Measurements from ENCODE around the gene COPS9. TPM values are rescaled to one million over a fixed set of nuclear protein-coding genes. Genes with fewer than 3 reads are reported as not detected.

The COPS9 gene
- total RNA-seq, 1 experiment from 2014 or later: 473 TPM

GRCh38 chr2:240182476-240182875 is 46.4 kb upstream of the COPS9 start:
- H3K4me2 ChIP-seq (ENCODE audit: low read length): no peak overlapping the region
- H3K36me3 ChIP-seq (ENCODE audit: low read depth, low read length): no peaks in the 10 kb centered on the region
- no peaks in the 10 kb centered on the region for H3K79me2 ChIP-seq (ENCODE audit: low read length)
- H3K4me1 ChIP-seq (ENCODE audit: insufficient read depth, low read length): no peaks in the 10 kb centered on the region
- peaks cover 86% of the 10 kb centered on the region for H3K27me3 ChIP-seq (ENCODE audit: low read length)
- no peaks in the 10 kb centered on the region for H4K20me1 ChIP-seq (ENCODE audit: low read length)
- CTCF ChIA-PET: no interaction called here
- no peak overlapping the region for H3K27ac ChIP-seq (ENCODE audit: low read length)
- no peak for ATAC-seq
- no peaks in the 10 kb centered on the region for H3F3A ChIP-seq (ENCODE audit: low read length, unreplicated experiment)
- TF ChIP-seq EZH2 (IDR thresholded peaks at IDR 0.05; ENCODE audit: low read length, unreplicated experiment): no peak
- TF ChIP-seq CTCF (conservative IDR thresholded peaks at IDR 0.05; ENCODE audit: low read depth, low read length): no peak
- TF ChIP-seq EZH2phosphoT487 (IDR thresholded peaks at IDR 0.05; ENCODE audit: borderline replicate concordance, low read length): no peak
- POLR2A ChIA-PET (ENCODE audit: unreplicated experiment): no interaction called here
- H2AFZ ChIP-seq (ENCODE audit: low read length): no peak overlapping the region
- no peak for DNase-seq
- no peaks in the 10 kb centered on the region for H3K9me3 ChIP-seq (ENCODE audit: low read length)
- intact Hi-C loops (cut with micrococcal nuclease): no loop called here
- H3K9ac ChIP-seq (ENCODE audit: low read length): no peak overlapping the region
- no TSS peak for BruUV-seq (replicated peaks)
- H3K9me2 ChIP-seq (replicated peaks; ENCODE audit: low read length): no peaks in the 10 kb centered on the region
- no peak overlapping the region for H3K4me3 ChIP-seq (ENCODE audit: low read length)

GRCh38 chr2:240182001-240182400 is 45.9 kb upstream of the COPS9 start:
- Histone ChIP-seq H3K79me2 (ENCODE audit: low read length) (no peaks in the 10 kb centered on the region), H3K4me3 (ENCODE audit: low read length) (no peak overlapping the region), H3K9me2 (replicated peaks; ENCODE audit: low read length) (no peaks in the 10 kb centered on the region), H3K4me1 (ENCODE audit: insufficient read depth, low read length) (no peaks in the 10 kb centered on the region), H2AFZ (ENCODE audit: low read length) (no peak overlapping the region), H3K27me3 (ENCODE audit: low read length) (peaks cover 86% of the 10 kb centered on the region), H3K4me2 (ENCODE audit: low read length) (no peak overlapping the region), H4K20me1 (ENCODE audit: low read length) (no peaks in the 10 kb centered on the region), H3K9me3 (ENCODE audit: low read length) (no peaks in the 10 kb centered on the region), H3F3A (ENCODE audit: low read length, unreplicated experiment) (no peaks in the 10 kb centered on the region), H3K36me3 (ENCODE audit: low read depth, low read length) (no peaks in the 10 kb centered on the region), H3K9ac (ENCODE audit: low read length) (no peak overlapping the region), H3K27ac (ENCODE audit: low read length) (no peak overlapping the region)
- DNase-seq (no peak), ATAC-seq (no peak)
- ChIA-PET CTCF (no interaction called here), POLR2A (ENCODE audit: unreplicated experiment) (no interaction called here)
- no TSS peak for BruUV-seq (replicated peaks)
- intact Hi-C loops (cut with micrococcal nuclease): no loop called here
- no peak for TF ChIP-seq EZH2 (IDR thresholded peaks at IDR 0.05; ENCODE audit: low read length, unreplicated experiment)
- no peak for TF ChIP-seq CTCF (conservative IDR thresholded peaks at IDR 0.05; ENCODE audit: low read depth, low read length)
- TF ChIP-seq EZH2phosphoT487 (IDR thresholded peaks at IDR 0.05; ENCODE audit: borderline replicate concordance, low read length): no peak

GRCh38 chr2:240179941-240180666 is 44.0 kb upstream of the COPS9 start:
- BruUV-seq (replicated peaks): no TSS peak
- ChIA-PET CTCF (no interaction called here), POLR2A (ENCODE audit: unreplicated experiment) (no interaction called here)
- no peak overlapping the region for H2AFZ ChIP-seq (ENCODE audit: low read length)
- H4K20me1 ChIP-seq (ENCODE audit: low read length): no peaks in the 10 kb centered on the region
- no peaks in the 10 kb centered on the region for H3K4me1 ChIP-seq (ENCODE audit: insufficient read depth, low read length)
- no peaks in the 10 kb centered on the region for H3K9me3 ChIP-seq (ENCODE audit: low read length)
- H3F3A ChIP-seq (ENCODE audit: low read length, unreplicated experiment): no peaks in the 10 kb centered on the region
- intact Hi-C loops (cut with micrococcal nuclease): no loop called here
- H3K79me2 ChIP-seq (ENCODE audit: low read length): no peaks in the 10 kb centered on the region
- no peak overlapping the region for H3K4me2 ChIP-seq (ENCODE audit: low read length)
- H3K9ac ChIP-seq (ENCODE audit: low read length): no peak overlapping the region
- H3K9me2 ChIP-seq (replicated peaks; ENCODE audit: low read length): no peaks in the 10 kb centered on the region
- ATAC-seq (no peak), DNase-seq (no peak)
- no peak overlapping the region for H3K27ac ChIP-seq (ENCODE audit: low read length)
- no peak for TF ChIP-seq CTCF (conservative IDR thresholded peaks at IDR 0.05; ENCODE audit: low read depth, low read length)
- TF ChIP-seq EZH2 (IDR thresholded peaks at IDR 0.05; ENCODE audit: low read length, unreplicated experiment): no peak
- TF ChIP-seq EZH2phosphoT487 (IDR thresholded peaks at IDR 0.05; ENCODE audit: borderline replicate concordance, low read length): no peak
- no peaks in the 10 kb centered on the region for H3K36me3 ChIP-seq (ENCODE audit: low read depth, low read length)
- H3K27me3 ChIP-seq (ENCODE audit: low read length): peaks cover 87% of the 10 kb centered on the region
- no peak overlapping the region for H3K4me3 ChIP-seq (ENCODE audit: low read length)

All from PC-3 (cell line).